ENCODE results near the gene RNF224.
"Not testable (repeated sequence)": the region's sequence is repeated elsewhere in the genome, so short reads cannot be mapped to it uniquely, and the experiment has no call there.

The RNF224 gene

GRCh38 chr9:137236936-137237421 is 9.7 kb downstream of the RNF224 start:
- H3K4me3 ChIP-seq (ENCODE audit: low read depth, low read length), result no peak overlapping the region

GRCh38 chr9:137237759-137238726 is 10.7 kb downstream of the RNF224 start:
- no peak overlapping the region for H3K4me3 ChIP-seq (ENCODE audit: low read depth, low read length)

- H3K4me3 ChIP-seq (ENCODE audit: low read depth, low read length), result peak overlapping the region; percentile 69
Observed at GRCh38 chr9:137239541-137240200, 12.4 kb downstream of the RNF224 start.

- H3K4me3 ChIP-seq (ENCODE audit: low read depth, low read length), result peak overlapping the region; percentile 69
Observed at GRCh38 chr9:137240318-137240840, 13.1 kb downstream of the RNF224 start.

GRCh38 chr9:137240841-137241489 is 13.7 kb downstream of the RNF224 start, which contains the start of gene TUBB4B:
Gene TUBB4B, plus strand, starts transcription at chr9:137241287. Its CDS starts 74 bp downstream, at chr9:137241361.
- peak within 1 kb of the TSS; percentile 89 for H3K4me3 ChIP-seq (ENCODE audit: low read depth, low read length)

GRCh38 chr9:137241490-137242268 is 14.4 kb downstream of the RNF224 start:
- peak overlapping the region; percentile 89 for H3K4me3 ChIP-seq (ENCODE audit: low read depth, low read length)

- H3K4me3 ChIP-seq (ENCODE audit: low read depth, low read length), result peak overlapping the region; percentile 89
Observed at GRCh38 chr9:137242269-137243203, 15.2 kb downstream of the RNF224 start.

GRCh38 chr9:137243266-137243625 is 15.9 kb downstream of the RNF224 start:
- H3K4me3 ChIP-seq (ENCODE audit: low read depth, low read length), result not testable (repeated sequence)

- H3K4me3 ChIP-seq (ENCODE audit: low read depth, low read length), result no peak overlapping the region
Observed at GRCh38 chr9:137243626-137244485, 16.6 kb downstream of the RNF224 start.

- no peak overlapping the region for H3K4me3 ChIP-seq (ENCODE audit: low read depth, low read length)
Observed at GRCh38 chr9:137244486-137245449, 17.5 kb downstream of the RNF224 start.

- no peak overlapping the region for H3K4me3 ChIP-seq (ENCODE audit: low read depth, low read length)
Observed at GRCh38 chr9:137245450-137246421, 18.4 kb downstream of the RNF224 start.

GRCh38 chr9:137247135-137247915 is 20.0 kb downstream of the RNF224 start:
- H3K4me3 ChIP-seq (ENCODE audit: low read depth, low read length), result no peak overlapping the region

GRCh38 chr9:137247916-137248175 is 20.5 kb downstream of the RNF224 start:
- no peak overlapping the region for H3K4me3 ChIP-seq (ENCODE audit: low read depth, low read length)

GRCh38 chr9:137250329-137251193 is 23.3 kb downstream of the RNF224 start:
- H3K4me3 ChIP-seq (ENCODE audit: low read depth, low read length), result no peak overlapping the region

GRCh38 chr9:137251194-137251461 is 23.8 kb downstream of the RNF224 start, which contains the start of gene STPG3:
Gene STPG3, plus strand, starts transcription at chr9:137251286. Its CDS starts 1 bp downstream, at chr9:137251287.
- H3K4me3 ChIP-seq (ENCODE audit: low read depth, low read length), result no peak within 1 kb of the TSS

All from iPS-11a (cell line).